T-helper 2 cell (primary cell): Measurements from ENCODE around the gene CCDC13.
A peak's percentile ranks its signal among the peaks of the same experiment; 100 is the strongest.

Source experiments
- DNase-seq, 5 experiments: peaks; one replicate each; pipeline versions ENCODE4 v3.0.0 to v3.0.0-alpha.2; 2012 to 2022

The CCDC13 gene

DNA sequence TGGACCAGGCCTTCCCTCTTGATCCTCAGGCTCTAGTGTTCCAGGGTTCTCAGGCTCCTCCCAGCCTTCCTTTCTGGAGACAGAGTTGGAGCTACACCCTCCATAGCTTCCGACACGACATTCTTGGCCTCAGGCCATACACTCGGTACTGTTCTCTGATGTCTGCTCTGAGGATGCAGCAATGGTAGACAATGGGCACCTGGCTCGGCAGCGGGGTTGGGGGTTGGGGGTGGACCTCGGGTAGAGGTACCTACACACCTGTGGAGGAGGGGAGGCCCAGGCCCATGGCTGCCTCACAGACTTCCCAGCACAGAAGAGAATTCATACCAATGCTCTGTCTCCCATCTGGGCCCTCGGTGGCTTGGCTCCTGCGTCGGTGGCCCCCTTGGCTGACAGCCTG lies 21.4 kb downstream of the CCDC13 start:
- DNase-seq: no peak

DNA sequence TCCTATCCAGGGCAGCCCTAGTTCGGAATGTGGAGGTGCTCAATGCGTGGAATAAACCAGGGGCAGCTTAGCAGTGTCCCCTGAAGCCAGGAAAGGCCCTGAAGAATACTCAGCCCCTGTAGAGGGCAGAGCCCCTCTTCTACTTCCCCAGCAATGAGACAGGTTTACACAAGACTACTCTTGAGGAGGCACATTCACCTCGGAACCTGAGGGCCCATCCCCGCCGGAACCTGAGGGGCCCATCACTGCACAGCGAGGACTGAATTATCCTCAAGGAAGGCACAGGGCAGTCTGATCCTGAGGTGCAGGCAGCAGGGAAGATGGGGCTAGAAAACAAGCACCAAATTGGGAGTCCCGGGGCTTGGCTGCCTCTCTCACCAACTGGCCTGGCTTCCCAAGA lies 22.2 kb downstream of the CCDC13 start:
- DNase-seq: no peak

GRCh38 chr3:42749753-42750231 lies 23.3 kb downstream of the CCDC13 start:
- DNase-seq: no peak

DNA sequence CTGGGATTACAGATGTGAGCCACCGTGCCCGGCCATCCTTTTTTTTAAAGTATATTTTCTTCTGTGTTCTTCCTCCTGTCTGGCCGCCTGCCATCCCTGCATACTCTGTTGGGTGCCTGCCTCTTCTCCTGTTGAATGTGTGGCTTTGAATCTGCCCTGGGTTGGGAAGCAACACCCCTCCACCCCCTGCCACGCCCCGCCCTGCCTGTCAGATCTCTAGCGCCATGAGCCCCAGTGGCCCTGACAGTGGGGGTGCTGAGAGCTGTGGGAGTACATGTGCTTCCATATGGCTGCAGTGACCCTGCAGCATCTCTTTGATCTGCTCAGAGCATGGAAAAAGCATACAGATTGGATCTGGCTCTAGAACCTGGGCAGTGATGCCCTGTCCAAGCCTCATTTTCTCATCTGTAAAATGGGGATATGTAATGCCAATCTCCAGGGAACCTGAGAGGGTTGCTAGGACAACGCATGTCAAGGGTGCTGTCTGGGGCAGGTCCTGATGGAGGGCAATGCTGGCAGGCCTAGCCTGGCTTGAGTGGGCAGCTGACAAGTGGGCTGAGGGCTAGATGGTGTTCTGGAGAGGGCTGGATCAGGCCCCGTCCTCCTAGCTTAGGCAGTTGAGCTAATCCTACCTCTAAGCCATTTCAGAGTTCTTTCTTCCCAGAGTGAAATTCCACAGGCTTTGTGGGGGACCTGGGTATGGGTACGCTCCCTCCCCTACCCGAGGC lies 23.9 kb downstream of the CCDC13 start:
- no peak for DNase-seq

- DNase-seq: peak in 2 of 5 experiments; percentile 12 to 66
Measured at GRCh38 chr3:42747581-42747980, 25.5 kb downstream of the CCDC13 start.

- DNase-seq: no peak
Measured at GRCh38 chr3:42746455-42747450, 26.3 kb downstream of the CCDC13 start.

- no peak for DNase-seq
Measured at GRCh38 chr3:42745776-42746454, 27.1 kb downstream of the CCDC13 start.

DNA sequence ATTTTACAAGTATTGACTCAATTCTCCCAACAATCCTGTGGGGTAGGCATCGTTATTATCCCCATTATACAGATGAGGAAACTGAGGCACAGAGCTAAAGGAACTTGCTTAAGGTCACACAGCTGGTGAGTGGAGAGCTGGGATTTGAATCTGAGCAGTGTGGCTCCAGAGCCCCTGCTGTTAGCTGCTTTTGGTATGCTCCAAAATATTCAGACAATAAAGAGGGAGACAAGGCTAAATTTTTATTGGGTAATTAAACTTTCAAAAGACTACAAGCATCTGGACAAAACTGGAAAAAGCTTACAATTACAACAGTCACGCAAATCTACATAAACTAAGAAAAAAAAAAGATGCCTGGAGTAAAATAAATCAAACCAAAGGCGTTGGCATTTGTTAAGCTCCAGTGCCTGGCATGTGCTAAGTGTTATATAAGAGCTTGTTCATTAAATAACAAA lies 27.7 kb downstream of the CCDC13 start:
- no peak for DNase-seq

DNA sequence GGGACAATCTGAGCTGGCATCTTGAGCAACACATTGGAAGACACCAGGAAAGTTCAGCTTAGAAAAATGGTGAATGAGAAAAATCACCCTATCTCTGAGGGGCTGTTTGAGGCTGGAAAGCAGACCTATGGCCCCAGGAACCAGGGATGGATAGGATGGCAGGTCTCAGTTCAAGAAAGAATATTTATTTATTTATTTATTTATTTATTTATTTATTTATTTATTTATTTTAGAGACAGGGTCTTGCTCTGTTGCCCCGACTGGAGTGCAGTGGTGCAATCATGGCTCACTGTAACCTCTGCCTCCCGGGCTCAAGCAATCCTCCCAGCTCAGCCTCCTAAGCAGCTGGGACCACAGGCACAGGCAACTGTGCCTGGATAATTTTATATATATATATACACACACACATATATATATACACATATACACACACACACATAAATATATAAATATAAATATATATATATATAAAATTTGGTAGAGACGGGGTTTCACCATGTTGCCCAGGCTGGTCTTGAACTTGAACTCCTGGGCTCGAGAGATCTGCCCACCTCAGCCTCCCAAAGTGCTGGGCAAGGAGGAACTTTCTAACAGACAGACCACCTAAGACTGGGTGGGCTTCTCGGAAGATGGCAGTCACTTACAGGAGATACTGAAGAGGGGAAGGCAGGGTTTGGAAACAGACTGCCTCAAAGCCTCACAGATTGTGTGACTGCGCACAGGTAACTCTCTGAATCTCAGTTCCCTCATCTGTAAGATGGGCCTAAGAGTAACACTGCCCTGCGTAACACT lies 29.7 kb downstream of the CCDC13 start:
- no peak for DNase-seq

- DNase-seq: no peak
Measured at GRCh38 chr3:42742688-42743087, 30.4 kb downstream of the CCDC13 start.

DNA sequence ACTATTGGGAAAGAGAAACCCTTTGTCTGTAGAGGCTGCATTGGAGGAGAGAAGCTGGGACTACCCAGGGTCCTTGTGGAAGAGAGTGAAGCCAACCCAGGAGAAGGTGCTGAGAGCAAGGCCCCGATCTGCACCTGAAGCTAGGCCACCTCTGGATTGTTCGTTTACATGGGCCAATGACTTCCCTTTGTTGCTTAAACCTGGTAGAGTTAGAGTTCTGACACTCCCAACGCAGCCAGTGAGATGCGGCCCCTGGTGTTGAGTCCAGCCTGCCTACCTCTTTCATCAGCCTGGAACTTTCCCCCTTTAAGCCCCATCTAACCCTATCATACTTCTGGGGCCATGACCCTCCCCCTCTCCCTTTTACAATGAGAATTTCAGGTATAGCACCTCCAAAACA lies 30.8 kb downstream of the CCDC13 start:
- DNase-seq: no peak

GRCh38 chr3:42741796-42742195 lies 31.3 kb downstream of the CCDC13 start:
- DNase-seq: no peak

DNA sequence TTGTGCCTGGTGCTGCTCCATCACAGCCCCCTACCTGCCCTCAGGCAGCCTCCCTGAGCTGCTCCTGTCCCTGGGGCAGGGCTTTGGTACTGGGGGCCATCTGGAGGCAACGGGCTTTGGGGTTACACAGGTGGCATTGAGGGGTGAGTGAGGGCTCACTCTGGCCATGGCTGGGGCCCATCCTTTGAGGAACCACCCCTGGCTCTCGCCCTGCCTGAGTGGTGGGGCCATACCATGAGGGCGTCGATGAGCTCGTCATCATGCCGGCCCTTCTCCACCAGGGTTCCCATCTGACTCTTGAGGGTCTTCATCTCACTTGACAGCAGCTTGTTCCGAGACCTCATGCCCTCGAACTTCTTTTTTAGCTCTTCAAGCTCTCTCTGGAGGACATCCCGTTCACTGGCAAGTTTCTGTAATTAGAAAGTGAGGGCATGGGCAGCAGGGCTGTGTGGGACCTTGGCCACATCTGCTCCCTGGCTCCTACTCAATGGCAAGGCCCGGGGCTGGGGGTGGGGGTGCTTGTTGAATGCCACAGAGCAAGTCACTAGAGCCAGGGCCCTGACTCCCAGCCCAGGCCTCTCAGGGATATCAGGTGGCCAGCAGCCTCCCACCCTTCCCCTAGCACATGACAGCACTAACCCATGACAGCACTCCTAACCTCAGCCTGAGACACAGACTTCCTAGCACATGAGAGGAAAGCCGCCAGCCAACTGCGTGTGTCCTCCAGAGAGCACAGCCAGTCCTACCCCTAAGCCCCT lies 33.5 kb downstream of the CCDC13 start:
- no peak for DNase-seq

DNA sequence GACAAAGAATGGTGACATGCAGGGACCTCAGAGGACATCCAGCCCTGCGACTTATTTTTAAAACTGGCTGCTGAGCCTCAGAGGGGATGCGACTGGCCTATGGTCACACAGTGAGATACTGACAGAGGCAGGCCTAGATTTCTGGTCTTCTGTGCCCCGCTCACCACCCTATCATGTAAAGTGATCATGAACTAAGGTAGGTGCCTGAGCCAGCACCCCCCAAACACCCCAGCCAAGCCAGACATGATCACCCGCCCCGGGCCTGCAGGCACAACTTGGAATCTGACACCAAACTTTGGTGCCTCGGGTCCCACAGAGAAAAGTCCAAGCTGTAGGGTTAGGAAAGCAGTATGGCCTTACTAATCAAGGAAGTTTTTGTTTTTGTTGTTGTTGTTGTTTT lies 36.5 kb downstream of the CCDC13 start:
- DNase-seq: no peak

GRCh38 chr3:42736081-42736480 lies 37.0 kb downstream of the CCDC13 start:
- DNase-seq: no peak

GRCh38 chr3:42735615-42736014 lies 37.4 kb downstream of the CCDC13 start:
- DNase-seq: no peak

- DNase-seq: no peak
Measured at GRCh38 chr3:42735019-42735418, 38.0 kb downstream of the CCDC13 start.

DNA sequence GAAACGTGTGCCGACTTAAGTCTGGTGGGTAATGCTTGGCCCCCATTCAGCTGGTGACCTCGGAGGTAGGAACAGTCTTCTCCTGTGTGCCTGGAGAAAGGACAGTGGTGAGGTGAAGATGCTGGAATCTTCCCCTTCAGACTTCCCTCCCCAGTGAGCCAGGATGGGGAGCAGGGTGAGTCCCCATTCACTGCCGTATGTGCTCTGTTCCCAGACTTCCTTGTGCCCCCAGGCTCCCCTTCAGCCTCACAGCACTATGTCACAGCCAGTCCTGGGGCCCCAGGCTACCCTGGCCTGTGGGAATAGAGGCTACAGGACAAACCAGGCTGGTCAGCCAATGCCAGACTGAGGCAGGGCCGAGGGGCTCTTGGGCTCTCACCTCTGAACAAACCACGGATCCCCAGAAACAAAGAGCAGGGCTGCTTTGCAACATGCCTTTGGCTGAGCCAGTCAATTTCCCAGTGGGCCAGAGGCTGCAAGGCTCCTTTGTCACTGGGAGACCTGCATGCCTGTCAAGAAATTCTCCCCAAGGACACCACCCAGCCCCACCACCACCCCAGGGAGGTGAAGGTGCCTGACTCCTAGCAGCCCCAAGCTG lies 38.7 kb downstream of the CCDC13 start:
- DNase-seq: no peak

GRCh38 chr3:42733501-42734262 lies 39.4 kb downstream of the CCDC13 start:
- no peak for DNase-seq

- DNase-seq: no peak
Measured at GRCh38 chr3:42732829-42733459, 40.1 kb downstream of the CCDC13 start.
